Uterus (tissue), 4 donors: ENCODE measurements around the gene SLC9C2. TPM values are rescaled to one million over a fixed set of nuclear protein-coding genes. Genes with fewer than 3 reads are reported as not detected.

ENCODE experiments used
- DNase-seq, 2 donors: peaks; one replicate each; pipeline ENCODE4 v3.0.0-alpha.2; 2019 to 2020
- H3K27ac ChIP-seq, 2 donors: fragments of 200-600 bp; sonication (generic); 1 replicate in 1 of 2; 2 replicates in 1 of 2; pipeline ENCODE4 v1.5.1; 2016 to 2018
- H3K27me3 ChIP-seq, 2 donors: fragments of 200-600 bp; sonication (generic); one replicate each; pipeline ENCODE4 v1.5.1; 2018 to 2019; ENCODE audit warnings: control low read depth in 1 of 2
- H3K36me3 ChIP-seq, 2 donors: fragments of 200-600 bp; sonication (generic); one replicate each; pipeline ENCODE4 v1.5.1; 2019; ENCODE audit warnings: control low read depth in 1 of 2
- H3K4me1 ChIP-seq, 2 donors: fragments of 200-600 bp; sonication (generic); one replicate each; pipeline ENCODE4 v1.5.1; 2018 to 2019; ENCODE audit warnings: control low read depth in 1 of 2
- H3K4me3 ChIP-seq, 2 donors: fragments of 200-600 bp; sonication (generic); 1 replicate in 1 of 2; 2 replicates in 1 of 2; pipeline ENCODE4 v1.5.1; 2018 to 2019; ENCODE audit warnings: mild to moderate bottlenecking in 1 of 2
- H3K9me3 ChIP-seq, 2 donors: fragments of 200-600 bp; sonication (generic); one replicate each; pipeline ENCODE4 v1.5.1; 2019; ENCODE audit warnings: control low read depth in 1 of 2
- POLR2A ChIP-seq, 2 donors: fragments of 450-650 bp; IDR thresholded peaks; one replicate each; pipeline ENCODE4 v1.6.1; 2016; ENCODE audit warnings: antibody characterized with exemption in 2 of 2, mild to moderate bottlenecking in 1 of 2, moderate library complexity in 1 of 2
- intact Hi-C: fragments of 100-400 bp; cut with DNase I; formaldehyde crosslinking; loops from one replicate; pipeline ENCODE4 v1.15.1; 2023; ENCODE audit warnings: low total_unique reads
- total RNA-seq, 4 donors: library from RNA; depleted of rRNA in 3 of 4; stranded (reverse); fragments of >200 nt in 3 of 4; gene quantifications; one replicate each; pipeline versions ENCODE4 v1.1.0 to v1.2.4, GENCODE V29; 2014 to 2023
- TF ChIP-seq, protein P1 (sequence below), 4 experiments: fragments of 200-600 bp in 2 of 4; fragments of 450-650 bp in 2 of 4; sonication (generic) in 2 of 4; IDR thresholded peaks; one replicate each; pipeline ENCODE4 v1.5.1; 2016 to 2019; ENCODE audit warnings: antibody characterized with exemption in 4 of 4, mild to moderate bottlenecking in 2 of 4, moderate library complexity in 1 of 4
- donor health status: DM: yes; HTN: yes; CAD: no.

SLC9C2 gene
- total RNA-seq, 4 donors from 2014 or later, result 0.83 TPM; not detected in 3

DNA sequence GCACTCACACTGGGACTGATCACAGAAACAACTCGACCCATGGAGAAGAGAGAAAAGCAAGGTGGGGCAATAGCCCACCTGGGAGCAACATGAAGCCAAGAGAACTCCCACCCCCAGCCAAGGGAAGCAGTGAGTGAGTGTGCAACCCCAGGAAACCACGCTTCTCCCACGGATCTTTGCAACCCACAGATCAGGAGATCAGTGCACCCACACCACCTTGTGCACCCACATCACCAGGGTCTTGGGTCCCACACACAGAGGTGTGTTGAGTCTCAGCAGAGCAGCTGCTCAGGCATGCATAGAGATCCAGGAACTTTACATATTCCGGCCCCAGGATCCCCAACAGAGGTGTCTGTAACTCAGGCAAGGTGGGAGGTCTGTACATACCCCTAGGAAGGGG lies 143.0 kb downstream of the SLC9C2 start:
- no peak for DNase-seq
- H3K4me3 ChIP-seq, result no peak overlapping the region
- no peaks in the 10 kb centered on the region for H3K4me1 ChIP-seq
- H3K9me3 ChIP-seq, result no peaks in the 10 kb centered on the region
- no peaks in the 10 kb centered on the region for H3K27me3 ChIP-seq
- H3K36me3 ChIP-seq, result no peaks in the 10 kb centered on the region
- H3K27ac ChIP-seq, result no peak overlapping the region
- TF ChIP-seq POLR2A (IDR thresholded peaks at IDR 0.05), result no peak
- TF ChIP-seq, protein P1, sequence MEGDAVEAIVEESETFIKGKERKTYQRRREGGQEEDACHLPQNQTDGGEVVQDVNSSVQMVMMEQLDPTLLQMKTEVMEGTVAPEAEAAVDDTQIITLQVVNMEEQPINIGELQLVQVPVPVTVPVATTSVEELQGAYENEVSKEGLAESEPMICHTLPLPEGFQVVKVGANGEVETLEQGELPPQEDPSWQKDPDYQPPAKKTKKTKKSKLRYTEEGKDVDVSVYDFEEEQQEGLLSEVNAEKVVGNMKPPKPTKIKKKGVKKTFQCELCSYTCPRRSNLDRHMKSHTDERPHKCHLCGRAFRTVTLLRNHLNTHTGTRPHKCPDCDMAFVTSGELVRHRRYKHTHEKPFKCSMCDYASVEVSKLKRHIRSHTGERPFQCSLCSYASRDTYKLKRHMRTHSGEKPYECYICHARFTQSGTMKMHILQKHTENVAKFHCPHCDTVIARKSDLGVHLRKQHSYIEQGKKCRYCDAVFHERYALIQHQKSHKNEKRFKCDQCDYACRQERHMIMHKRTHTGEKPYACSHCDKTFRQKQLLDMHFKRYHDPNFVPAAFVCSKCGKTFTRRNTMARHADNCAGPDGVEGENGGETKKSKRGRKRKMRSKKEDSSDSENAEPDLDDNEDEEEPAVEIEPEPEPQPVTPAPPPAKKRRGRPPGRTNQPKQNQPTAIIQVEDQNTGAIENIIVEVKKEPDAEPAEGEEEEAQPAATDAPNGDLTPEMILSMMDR (IDR thresholded peaks at IDR 0.05), result no peak
- intact Hi-C loops, result no loop called here

DNA sequence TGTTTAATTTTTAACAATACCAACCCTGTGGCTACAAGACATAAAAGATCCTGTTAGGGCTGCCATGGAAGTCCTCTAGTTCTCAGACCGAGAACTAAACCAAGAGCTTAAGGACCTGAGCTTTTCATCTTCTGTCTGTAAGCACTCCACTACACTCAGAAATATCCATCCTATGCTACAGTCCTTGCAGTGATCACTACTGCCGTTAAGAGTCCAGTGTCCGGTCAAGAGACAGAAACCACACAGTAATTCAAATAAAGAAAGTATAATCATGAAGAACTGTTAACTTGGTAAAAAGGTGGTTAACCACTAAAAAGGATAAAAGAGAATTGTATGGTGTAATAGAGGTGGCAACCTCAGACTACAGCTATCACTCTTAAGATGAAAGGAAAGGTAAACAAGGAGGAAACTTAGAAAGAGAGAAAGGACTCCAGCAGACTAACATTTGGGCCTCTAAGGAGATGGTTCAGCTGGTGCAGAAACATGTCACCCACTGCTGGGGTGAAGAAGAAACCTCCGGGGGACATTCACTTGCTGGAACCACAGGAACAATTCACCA lies 147.8 kb downstream of the SLC9C2 start:
- H3K36me3 ChIP-seq, result no peaks in the 10 kb centered on the region
- no peak for DNase-seq
- H3K4me1 ChIP-seq, result no peaks in the 10 kb centered on the region
- H3K9me3 ChIP-seq, result no peaks in the 10 kb centered on the region
- no peaks in the 10 kb centered on the region for H3K27me3 ChIP-seq
- no peak for TF ChIP-seq POLR2A (IDR thresholded peaks at IDR 0.05)
- TF ChIP-seq, protein P1 (IDR thresholded peaks at IDR 0.05), result no peak
- intact Hi-C loops, result no loop called here
- H3K4me3 ChIP-seq, result no peak overlapping the region
- no peak overlapping the region for H3K27ac ChIP-seq

DNA sequence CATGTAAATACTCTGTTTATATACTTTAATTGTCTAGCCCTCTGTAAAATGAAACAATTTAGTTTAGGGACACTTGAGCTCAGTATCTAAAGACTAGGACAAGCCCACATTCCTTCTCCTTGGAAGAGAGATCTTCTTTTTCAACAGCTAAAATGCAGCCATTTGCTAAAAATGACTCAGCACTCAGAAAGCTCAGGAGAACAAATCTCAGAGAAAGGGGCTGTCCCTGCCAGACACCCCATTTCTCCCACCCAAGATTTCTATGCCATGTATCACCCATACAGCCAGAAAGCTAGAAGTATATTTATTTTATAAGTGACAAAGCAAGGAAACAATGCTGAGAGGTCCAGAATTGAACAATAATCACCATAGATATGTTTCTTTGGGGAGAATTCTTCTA lies 148.9 kb downstream of the SLC9C2 start:
- H3K36me3 ChIP-seq, result no peaks in the 10 kb centered on the region
- H3K4me1 ChIP-seq, result no peaks in the 10 kb centered on the region
- no peaks in the 10 kb centered on the region for H3K27me3 ChIP-seq
- intact Hi-C loops, result no loop called here
- no peak overlapping the region for H3K27ac ChIP-seq
- no peak for TF ChIP-seq POLR2A (IDR thresholded peaks at IDR 0.05)
- TF ChIP-seq, protein P1 (IDR thresholded peaks at IDR 0.05), result no peak
- DNase-seq, result no peak
- no peaks in the 10 kb centered on the region for H3K9me3 ChIP-seq
- no peak overlapping the region for H3K4me3 ChIP-seq

DNA sequence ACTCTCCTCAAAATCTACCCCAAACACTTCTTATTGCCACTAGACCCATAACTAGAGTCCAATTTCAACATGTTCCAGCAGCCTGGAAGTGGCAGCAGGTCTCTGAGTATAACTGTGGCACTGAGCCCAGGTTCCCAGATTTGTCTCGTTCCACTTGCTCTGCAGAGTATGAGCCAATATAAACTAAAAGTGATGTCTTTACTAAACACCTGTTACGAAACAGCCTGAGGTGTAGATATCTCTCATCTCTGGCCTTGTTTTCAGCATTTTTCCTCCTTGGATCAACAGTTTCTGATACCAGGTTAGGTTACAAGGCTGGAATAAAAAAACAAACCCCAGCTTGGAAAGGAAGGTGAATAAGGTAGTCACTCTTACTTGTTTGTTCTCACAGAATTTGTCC lies 150.9 kb downstream of the SLC9C2 start:
- no peak for DNase-seq
- intact Hi-C loops, result no loop called here

More for the DNA sequence above, 150.9 kb downstream of the SLC9C2 start:
- Histone ChIP-seq H3K4me1 (no peaks in the 10 kb centered on the region), H3K4me3 (no peak overlapping the region), H3K36me3 (no peaks in the 10 kb centered on the region), H3K27me3 (no peaks in the 10 kb centered on the region), H3K27ac (no peak overlapping the region), H3K9me3 (no peaks in the 10 kb centered on the region)
- no peak for TF ChIP-seq POLR2A (IDR thresholded peaks at IDR 0.05)
- TF ChIP-seq, protein P1 (IDR thresholded peaks at IDR 0.05), result no peak

Other genes with a start within 250 kb of the SLC9C2 start
- gene PRDX6, start 125.7 kb downstream of the SLC9C2 start, total RNA-seq, result 100 to 1,000 TPM in 3 of 4 donors, 10 to 100 TPM in 1; 51.2 to 218 (median 144) TPM
- not detected for gene TEX50, start 32.3 kb upstream of the SLC9C2 start, total RNA-seq
- gene ANKRD45, start 66.8 kb upstream of the SLC9C2 start, total RNA-seq, result 10 to 100 TPM in 1 of 4 donors, 1 to 10 TPM in 1, under 1 TPM in 1, not detected in 1; 0.51 to 10.2 (median 2.8) TPM
- 10 to 100 TPM in 3 of 4 donors, 1 to 10 TPM in 1; 7.2 to 82.6 (median 51.9) TPM for gene KLHL20, start 111.9 kb upstream of the SLC9C2 start, total RNA-seq
- gene DARS2, start 221.6 kb upstream of the SLC9C2 start, total RNA-seq, result 10 to 100 TPM in 3 of 4 donors, 1 to 10 TPM in 1; 4.1 to 20.0 (median 12.7) TPM
- gene CENPL, start 221.8 kb upstream of the SLC9C2 start, total RNA-seq, result 10 to 100 TPM in 1 of 4 donors, 1 to 10 TPM in 1, under 1 TPM in 1, not detected in 1; 0.51 to 24.2 (median 4.7) TPM